ENCODE results near the gene CTXN2. TPM values are rescaled to one million over a fixed set of nuclear protein-coding genes. Genes with fewer than 3 reads are reported as not detected.

The CTXN2 gene
- polyA plus RNA-seq, 1 of the 3 experiments (the other 2 are of a cell fraction), result 0.02 TPM

- no peak for TF ChIP-seq USF1 (IDR thresholded peaks at IDR 0.05; ENCODE audit: borderline replicate concordance, low read depth)
- no peak for TF ChIP-seq TCF12 (IDR thresholded peaks at IDR 0.05)
Measured at GRCh38 chr15:48147358-48147757, 44.1 kb upstream of the CTXN2 start (continued).

DNA sequence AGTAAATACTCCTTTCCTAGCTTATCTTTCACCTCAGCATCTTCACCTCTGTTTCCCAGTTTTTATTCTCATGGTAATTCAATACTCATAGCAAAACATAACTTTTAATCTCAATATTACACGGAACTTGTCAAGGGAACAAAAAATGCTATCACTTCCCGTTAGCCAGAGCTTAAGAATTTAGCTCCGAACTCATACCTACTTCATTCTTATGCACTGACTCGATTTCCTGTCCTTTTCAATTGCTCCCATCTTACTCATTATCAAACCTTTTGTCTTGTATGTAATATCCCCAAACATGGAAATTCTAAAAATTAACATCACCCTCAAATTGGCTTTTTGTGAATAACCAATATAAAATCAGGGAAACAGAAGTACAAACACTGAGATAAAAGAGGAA is 41.6 kb upstream of the CTXN2 start:
- CTCF ChIA-PET, result no interaction called here
- H3K36me3 ChIP-seq (replicated peaks in 1 of 2; ENCODE audit: control insufficient read depth in 1 of 2, insufficient read depth in 2 of 2, low read length in 1 of 2), result peaks cover 55 to 77% of the 10 kb centered on the region in 2 experiments
- H3K27ac ChIP-seq (ENCODE audit: low read depth in 2 of 2, low read length in 1 of 2), result peak overlapping the region; percentile 68 to 71; a peak in 3 of 4 replicates
- WGBS (ENCODE audit: low lambda C conversion rate), result 26% methylated on average over 4 of the region's 4 CpGs
- H4K20me1 ChIP-seq (ENCODE audit: insufficient read depth), result no peaks in the 10 kb centered on the region
- peak overlapping the region; percentile 15; the same call in 1 of the 2 replicates for H3K9ac ChIP-seq
- H3K79me2 ChIP-seq (ENCODE audit: insufficient read depth), result no peaks in the 10 kb centered on the region
- no peaks in the 10 kb centered on the region for H3K27me3 ChIP-seq (ENCODE audit: insufficient read depth)
- H3K9me3 ChIP-seq, result no peaks in the 10 kb centered on the region
- peaks cover 17% of the 10 kb centered on the region for H3F3A ChIP-seq (replicated peaks; ENCODE audit: insufficient read depth)
- H3K4me1 ChIP-seq (ENCODE audit: control insufficient read depth in 1 of 2, insufficient read depth in 2 of 2, low read depth in 1 of 2, low read length in 1 of 2), result peaks cover 0 to 5% of the 10 kb centered on the region in 2 experiments; a peak in 2 of 4 replicates
- H3K4me2 ChIP-seq, result 0 out of 2 replicates have a peak overlapping the region, but pooled peaks have one; percentile 2
- no peaks in the 10 kb centered on the region for H3K9me2 ChIP-seq
- peak overlapping the region; percentile 29; the same call in 1 of the 2 replicates for H2AFZ ChIP-seq (ENCODE audit: low read depth)
- POLR2A ChIA-PET, result no interaction called here
- no peak for DNase-seq
- no peak overlapping the region for H3K4me3 ChIP-seq (ENCODE audit: low read depth in 2 of 2, low read length in 1 of 2)
- TF ChIP-seq, protein P1, sequence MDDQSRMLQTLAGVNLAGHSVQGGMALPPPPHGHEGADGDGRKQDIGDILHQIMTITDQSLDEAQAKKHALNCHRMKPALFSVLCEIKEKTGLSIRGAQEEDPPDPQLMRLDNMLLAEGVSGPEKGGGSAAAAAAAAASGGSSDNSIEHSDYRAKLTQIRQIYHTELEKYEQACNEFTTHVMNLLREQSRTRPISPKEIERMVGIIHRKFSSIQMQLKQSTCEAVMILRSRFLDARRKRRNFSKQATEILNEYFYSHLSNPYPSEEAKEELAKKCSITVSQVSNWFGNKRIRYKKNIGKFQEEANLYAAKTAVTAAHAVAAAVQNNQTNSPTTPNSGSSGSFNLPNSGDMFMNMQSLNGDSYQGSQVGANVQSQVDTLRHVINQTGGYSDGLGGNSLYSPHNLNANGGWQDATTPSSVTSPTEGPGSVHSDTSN (IDR thresholded peaks at IDR 0.05), result peak; percentile 51; the same call in 1 of the 2 replicates
- peak in 1 of 2 experiments; percentile 41; a peak in 1 of 4 replicates for TF ChIP-seq EP300 (IDR thresholded peaks at IDR 0.05; ENCODE audit: borderline replicate concordance in 1 of 2, low read depth in 1 of 2, low read length in 1 of 2)
- no peak for TF ChIP-seq SMC3 (IDR thresholded peaks at IDR 0.05; ENCODE audit: low read depth, low read length)
- TF ChIP-seq, protein P2, sequence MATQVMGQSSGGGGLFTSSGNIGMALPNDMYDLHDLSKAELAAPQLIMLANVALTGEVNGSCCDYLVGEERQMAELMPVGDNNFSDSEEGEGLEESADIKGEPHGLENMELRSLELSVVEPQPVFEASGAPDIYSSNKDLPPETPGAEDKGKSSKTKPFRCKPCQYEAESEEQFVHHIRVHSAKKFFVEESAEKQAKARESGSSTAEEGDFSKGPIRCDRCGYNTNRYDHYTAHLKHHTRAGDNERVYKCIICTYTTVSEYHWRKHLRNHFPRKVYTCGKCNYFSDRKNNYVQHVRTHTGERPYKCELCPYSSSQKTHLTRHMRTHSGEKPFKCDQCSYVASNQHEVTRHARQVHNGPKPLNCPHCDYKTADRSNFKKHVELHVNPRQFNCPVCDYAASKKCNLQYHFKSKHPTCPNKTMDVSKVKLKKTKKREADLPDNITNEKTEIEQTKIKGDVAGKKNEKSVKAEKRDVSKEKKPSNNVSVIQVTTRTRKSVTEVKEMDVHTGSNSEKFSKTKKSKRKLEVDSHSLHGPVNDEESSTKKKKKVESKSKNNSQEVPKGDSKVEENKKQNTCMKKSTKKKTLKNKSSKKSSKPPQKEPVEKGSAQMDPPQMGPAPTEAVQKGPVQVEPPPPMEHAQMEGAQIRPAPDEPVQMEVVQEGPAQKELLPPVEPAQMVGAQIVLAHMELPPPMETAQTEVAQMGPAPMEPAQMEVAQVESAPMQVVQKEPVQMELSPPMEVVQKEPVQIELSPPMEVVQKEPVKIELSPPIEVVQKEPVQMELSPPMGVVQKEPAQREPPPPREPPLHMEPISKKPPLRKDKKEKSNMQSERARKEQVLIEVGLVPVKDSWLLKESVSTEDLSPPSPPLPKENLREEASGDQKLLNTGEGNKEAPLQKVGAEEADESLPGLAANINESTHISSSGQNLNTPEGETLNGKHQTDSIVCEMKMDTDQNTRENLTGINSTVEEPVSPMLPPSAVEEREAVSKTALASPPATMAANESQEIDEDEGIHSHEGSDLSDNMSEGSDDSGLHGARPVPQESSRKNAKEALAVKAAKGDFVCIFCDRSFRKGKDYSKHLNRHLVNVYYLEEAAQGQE (IDR thresholded peaks at IDR 0.05; ENCODE audit: low read depth, low read length), result no peak
- no peak for TF ChIP-seq SIN3A (IDR thresholded peaks at IDR 0.05; ENCODE audit: borderline replicate concordance, low read depth, low read length)
- no peak for TF ChIP-seq MEF2A (IDR thresholded peaks at IDR 0.05; ENCODE audit: borderline replicate concordance, low read depth)
- TF ChIP-seq, protein P3, sequence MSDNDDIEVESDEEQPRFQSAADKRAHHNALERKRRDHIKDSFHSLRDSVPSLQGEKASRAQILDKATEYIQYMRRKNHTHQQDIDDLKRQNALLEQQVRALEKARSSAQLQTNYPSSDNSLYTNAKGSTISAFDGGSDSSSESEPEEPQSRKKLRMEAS (IDR thresholded peaks at IDR 0.05; ENCODE audit: low read depth), result no peak
- peak; percentile 76 for TF ChIP-seq FOSL2 (IDR thresholded peaks at IDR 0.05; ENCODE audit: borderline replicate concordance, low read depth)
- TF ChIP-seq FOXM1 (IDR thresholded peaks at IDR 0.05; ENCODE audit: low read depth), result no peak
- TF ChIP-seq USF1 (IDR thresholded peaks at IDR 0.05; ENCODE audit: borderline replicate concordance, low read depth), result no peak
- TF ChIP-seq NFIC (IDR thresholded peaks at IDR 0.05; ENCODE audit: borderline replicate concordance), result no peak
- no peak for TF ChIP-seq POLR2AphosphoS5 (IDR thresholded peaks at IDR 0.05; ENCODE audit: low read depth, low read length)
- no peak for TF ChIP-seq RXRA (IDR thresholded peaks at IDR 0.05; ENCODE audit: borderline replicate concordance, low read depth)
- no peak for TF ChIP-seq MXI1 (IDR thresholded peaks at IDR 0.05; ENCODE audit: low read depth, low read length)
- no peak for TF ChIP-seq RFX5 (IDR thresholded peaks at IDR 0.05; ENCODE audit: low read length)
- TF ChIP-seq YY1 (IDR thresholded peaks at IDR 0.05; ENCODE audit: low read depth), result no peak
- TF ChIP-seq NRF1 (IDR thresholded peaks at IDR 0.05; ENCODE audit: low read depth, low read length), result no peak
- TF ChIP-seq RCOR1 (IDR thresholded peaks at IDR 0.05; ENCODE audit: low read length), result no peak
- peak; percentile 65 for TF ChIP-seq JUND (IDR thresholded peaks at IDR 0.05)
- TF ChIP-seq, protein P4, sequence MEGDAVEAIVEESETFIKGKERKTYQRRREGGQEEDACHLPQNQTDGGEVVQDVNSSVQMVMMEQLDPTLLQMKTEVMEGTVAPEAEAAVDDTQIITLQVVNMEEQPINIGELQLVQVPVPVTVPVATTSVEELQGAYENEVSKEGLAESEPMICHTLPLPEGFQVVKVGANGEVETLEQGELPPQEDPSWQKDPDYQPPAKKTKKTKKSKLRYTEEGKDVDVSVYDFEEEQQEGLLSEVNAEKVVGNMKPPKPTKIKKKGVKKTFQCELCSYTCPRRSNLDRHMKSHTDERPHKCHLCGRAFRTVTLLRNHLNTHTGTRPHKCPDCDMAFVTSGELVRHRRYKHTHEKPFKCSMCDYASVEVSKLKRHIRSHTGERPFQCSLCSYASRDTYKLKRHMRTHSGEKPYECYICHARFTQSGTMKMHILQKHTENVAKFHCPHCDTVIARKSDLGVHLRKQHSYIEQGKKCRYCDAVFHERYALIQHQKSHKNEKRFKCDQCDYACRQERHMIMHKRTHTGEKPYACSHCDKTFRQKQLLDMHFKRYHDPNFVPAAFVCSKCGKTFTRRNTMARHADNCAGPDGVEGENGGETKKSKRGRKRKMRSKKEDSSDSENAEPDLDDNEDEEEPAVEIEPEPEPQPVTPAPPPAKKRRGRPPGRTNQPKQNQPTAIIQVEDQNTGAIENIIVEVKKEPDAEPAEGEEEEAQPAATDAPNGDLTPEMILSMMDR (IDR thresholded peaks at IDR 0.05), result no peak
- TF ChIP-seq, protein P5, sequence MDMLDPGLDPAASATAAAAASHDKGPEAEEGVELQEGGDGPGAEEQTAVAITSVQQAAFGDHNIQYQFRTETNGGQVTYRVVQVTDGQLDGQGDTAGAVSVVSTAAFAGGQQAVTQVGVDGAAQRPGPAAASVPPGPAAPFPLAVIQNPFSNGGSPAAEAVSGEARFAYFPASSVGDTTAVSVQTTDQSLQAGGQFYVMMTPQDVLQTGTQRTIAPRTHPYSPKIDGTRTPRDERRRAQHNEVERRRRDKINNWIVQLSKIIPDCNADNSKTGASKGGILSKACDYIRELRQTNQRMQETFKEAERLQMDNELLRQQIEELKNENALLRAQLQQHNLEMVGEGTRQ (IDR thresholded peaks at IDR 0.05; ENCODE audit: borderline replicate concordance, low read depth, low read length), result no peak
- no peak for TF ChIP-seq RAD21 (IDR thresholded peaks at IDR 0.05; ENCODE audit: low read length)
- no peak for TF ChIP-seq GABPA (IDR thresholded peaks at IDR 0.05; ENCODE audit: low read depth)
- peak; percentile 48; the same call in 1 of the 2 replicates for TF ChIP-seq TCF12 (IDR thresholded peaks at IDR 0.05)

All from SK-N-SH (cell line).